Prostate gland (tissue), 2 donors: ENCODE data around the gene PTGR2.
"Not testable (repeated sequence)": the region's sequence is repeated elsewhere in the genome, so short reads cannot be mapped to it uniquely, and the experiment has no call there.

Experiments
- POLR2A ChIP-seq: fragments of 450-650 bp; IDR thresholded peaks from one replicate; pipeline ENCODE4 v1.6.1; 2016; ENCODE audit warnings: antibody characterized with exemption, mild to moderate bottlenecking
- POLR2AphosphoS5 ChIP-seq: sonication (generic); formaldehyde crosslinking; IDR thresholded peaks from one replicate; pipeline ENCODE4 v1.6.1; 2017; ENCODE audit warnings: antibody characterized with exemption
- TF ChIP-seq, protein P1 (sequence below), 4 experiments: fragments of 200-600 bp in 2 of 4; fragments of 450-650 bp in 2 of 4; sonication (generic) in 2 of 4; IDR thresholded peaks; 1 replicate in 3 of 4; 2 replicates in 1 of 4; pipeline ENCODE4 v1.5.1; 2016 to 2019; ENCODE audit warnings: antibody characterized with exemption in 4 of 4, mild to moderate bottlenecking in 2 of 4, moderate library complexity in 2 of 4

DNA sequence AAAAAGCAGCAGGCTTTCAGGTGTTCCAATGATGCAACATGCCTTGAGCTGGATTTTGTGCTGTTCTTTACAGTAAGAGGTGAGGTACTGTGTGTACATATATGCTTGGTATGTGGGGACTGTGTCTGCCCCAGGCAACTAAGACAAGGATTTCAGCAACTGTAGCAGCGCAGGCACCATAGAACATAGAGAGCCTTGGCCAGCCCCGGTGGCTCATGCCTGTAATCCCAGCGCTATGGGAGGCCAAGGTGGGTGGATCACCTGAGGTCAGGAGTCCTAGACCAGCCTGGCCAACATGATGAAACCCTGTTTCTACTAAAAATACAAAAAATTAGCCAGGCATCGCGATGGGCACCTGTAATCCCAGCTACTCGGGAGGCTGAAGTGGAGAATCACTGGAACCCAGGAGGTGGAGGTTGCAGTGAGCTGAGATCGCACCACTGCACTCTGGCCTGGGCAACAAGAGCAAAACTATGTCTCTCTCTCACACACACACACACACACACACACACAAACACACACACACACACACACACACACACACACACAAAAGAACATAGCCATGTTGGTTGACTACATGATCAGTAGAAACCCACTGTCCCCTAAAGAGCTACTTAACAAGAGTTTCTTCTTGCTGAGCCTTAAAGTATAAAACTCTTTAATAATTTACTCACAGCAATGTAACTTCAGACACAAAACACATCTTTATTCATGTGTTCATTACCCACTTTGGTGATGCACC is 13.2 kb upstream of the PTGR2 start:
- TF ChIP-seq POLR2AphosphoS5, POLR2A: not testable (repeated sequence)
- TF ChIP-seq, protein P1, sequence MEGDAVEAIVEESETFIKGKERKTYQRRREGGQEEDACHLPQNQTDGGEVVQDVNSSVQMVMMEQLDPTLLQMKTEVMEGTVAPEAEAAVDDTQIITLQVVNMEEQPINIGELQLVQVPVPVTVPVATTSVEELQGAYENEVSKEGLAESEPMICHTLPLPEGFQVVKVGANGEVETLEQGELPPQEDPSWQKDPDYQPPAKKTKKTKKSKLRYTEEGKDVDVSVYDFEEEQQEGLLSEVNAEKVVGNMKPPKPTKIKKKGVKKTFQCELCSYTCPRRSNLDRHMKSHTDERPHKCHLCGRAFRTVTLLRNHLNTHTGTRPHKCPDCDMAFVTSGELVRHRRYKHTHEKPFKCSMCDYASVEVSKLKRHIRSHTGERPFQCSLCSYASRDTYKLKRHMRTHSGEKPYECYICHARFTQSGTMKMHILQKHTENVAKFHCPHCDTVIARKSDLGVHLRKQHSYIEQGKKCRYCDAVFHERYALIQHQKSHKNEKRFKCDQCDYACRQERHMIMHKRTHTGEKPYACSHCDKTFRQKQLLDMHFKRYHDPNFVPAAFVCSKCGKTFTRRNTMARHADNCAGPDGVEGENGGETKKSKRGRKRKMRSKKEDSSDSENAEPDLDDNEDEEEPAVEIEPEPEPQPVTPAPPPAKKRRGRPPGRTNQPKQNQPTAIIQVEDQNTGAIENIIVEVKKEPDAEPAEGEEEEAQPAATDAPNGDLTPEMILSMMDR (IDR thresholded peaks at IDR 0.05), result not testable (repeated sequence)
